Activated CD4-positive, alpha-beta T cell treated with anti-CD3 and anti-CD28 coated beads, Interleukin-2, amount 50 U/mL, for 1 hour (primary cell): ENCODE measurements around the gene PLCH1.
"Not testable (repeated sequence)": the region's sequence is repeated elsewhere in the genome, so short reads cannot be mapped to it uniquely, and the experiment has no call there.

Experiments
- DNase-seq: peaks from one replicate; pipeline ENCODE4 v3.0.0-alpha.2; 2020

PLCH1 gene

DNA sequence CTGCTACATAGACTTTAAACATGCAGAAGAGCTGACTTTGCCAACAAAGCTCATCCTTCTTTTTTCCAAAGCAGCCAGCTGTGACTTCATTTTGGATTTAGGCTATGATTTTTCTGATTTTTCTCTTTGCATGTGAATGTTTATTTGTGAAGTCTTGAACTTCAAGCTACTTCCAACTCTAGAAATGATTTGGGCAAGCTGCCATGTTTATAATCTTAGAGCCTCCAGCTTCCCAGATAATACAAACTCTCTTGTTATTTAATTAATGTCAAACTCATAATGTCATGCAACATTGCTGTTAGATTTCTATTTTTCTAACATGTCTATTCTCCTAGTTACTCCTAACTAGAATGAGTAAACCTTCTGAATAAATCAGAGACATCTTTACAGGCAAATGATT, 106.4 kb downstream of the PLCH1 start:
- not testable (repeated sequence) for DNase-seq

- no peak for DNase-seq
These were observed 107.3 kb downstream of the PLCH1 start for GRCh38 chr3:155637567-155637966.

DNA sequence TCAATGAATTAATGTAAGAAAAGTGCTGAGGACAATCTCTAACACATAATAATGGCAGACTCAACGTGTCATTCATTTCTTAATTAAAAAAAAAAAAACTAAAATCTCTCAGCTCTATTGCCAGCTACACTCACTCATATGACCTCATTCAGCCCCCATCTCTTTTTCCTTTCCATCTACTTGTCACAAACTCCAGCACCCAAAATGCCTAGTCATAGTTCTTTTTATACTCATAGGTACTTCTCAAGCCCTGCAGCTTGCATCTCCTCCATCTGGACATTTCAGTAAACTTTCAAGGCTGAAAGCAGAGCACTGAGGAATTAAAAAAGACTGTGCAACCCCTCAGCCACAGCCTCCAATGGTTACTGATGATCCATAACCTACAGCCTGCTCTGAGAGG, 109.8 kb downstream of the PLCH1 start:
- no peak for DNase-seq

GRCh38 chr3:155634121-155634719, 110.7 kb downstream of the PLCH1 start:
- no peak for DNase-seq

DNA sequence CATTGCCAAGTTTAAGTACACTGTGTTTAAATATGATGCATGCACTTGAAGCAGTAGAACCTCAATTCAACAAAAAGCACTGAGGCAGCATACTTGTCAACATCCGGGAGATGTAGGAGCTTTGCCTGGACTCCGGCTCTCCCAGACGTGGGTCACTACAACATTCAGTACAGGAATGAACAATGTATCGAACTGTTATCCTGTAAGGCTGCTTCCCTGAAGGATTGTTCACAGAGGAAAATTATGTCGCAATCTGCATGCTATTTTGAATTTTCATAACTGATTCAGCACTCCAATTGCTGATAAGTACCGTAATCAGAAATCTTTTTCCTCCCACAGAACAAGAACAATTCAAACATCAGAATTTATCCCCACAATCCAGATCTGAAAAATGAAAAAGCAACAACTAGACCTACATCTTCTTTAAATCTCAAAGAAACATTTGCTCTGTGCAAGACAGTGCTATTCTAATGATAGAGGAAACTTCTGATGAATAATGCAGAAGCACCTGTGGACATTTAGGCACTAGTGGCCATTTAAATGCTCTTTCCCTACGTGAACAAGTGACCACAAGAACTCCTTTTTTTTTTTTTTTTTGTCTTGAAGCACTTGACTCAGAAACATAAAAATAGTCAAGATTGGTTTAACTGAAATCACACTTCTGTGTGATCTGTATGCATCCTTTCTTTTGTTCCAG, 113.4 kb downstream of the PLCH1 start:
- no peak for DNase-seq

DNA sequence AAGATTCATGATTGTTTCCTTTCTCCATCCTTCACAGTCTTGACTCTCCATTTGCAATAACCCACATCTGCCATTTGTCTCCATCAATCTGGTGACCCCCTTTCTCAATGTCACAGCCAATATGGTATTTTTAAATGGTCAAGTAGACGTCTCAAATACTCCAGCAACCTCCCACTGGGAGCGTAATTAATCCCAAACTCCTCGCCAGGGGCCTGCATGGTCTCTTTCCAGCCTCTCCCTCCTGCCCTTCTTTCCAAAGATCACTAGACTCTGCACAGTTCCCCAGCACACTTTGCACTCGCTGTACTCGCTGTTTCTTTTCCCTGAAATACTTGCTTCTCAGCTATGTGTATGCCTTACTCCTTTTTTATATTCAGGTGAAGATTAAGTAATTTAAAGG, 115.3 kb downstream of the PLCH1 start:
- DNase-seq = no peak

GRCh38 chr3:155629056-155629455, 115.8 kb downstream of the PLCH1 start:
- DNase-seq = no peak

GRCh38 chr3:155622647-155623046, 122.2 kb downstream of the PLCH1 start:
- DNase-seq = not testable (repeated sequence)

GRCh38 chr3:155620552-155620951, 124.3 kb downstream of the PLCH1 start:
- not testable (repeated sequence) for DNase-seq

GRCh38 chr3:155619118-155619915, 125.6 kb downstream of the PLCH1 start:
- DNase-seq = no peak

- DNase-seq = no peak
These were observed 126.3 kb downstream of the PLCH1 start for GRCh38 chr3:155618543-155618942.

DNA sequence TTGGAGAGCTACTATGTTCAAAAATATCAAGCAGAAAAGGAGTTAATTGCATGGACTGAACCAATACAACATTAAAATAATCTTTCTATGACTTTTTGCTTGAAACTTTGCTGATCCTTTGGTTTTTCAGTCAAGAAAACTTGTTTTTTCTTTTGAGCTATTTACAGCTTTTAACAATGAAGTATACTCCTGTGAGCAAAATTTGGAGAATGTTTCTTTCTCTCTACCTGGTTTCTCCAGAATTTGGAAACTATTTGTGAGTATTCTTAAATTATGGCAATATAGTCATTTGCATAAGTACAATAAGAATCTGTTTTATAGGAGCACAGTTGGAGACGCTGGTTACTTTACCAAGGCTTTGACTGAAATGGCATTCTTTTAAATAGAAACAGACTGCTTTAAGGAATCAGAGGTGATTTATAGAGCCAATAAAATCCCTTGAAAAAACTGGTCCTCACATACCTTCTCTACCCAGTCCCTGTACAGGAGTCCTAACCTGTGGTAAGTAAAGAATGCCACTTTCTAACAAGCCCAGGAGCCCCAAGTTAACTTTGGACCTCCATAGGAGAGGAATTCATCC, 127.4 kb downstream of the PLCH1 start:
- no peak for DNase-seq

- not testable (repeated sequence) for DNase-seq
These were observed 129.7 kb downstream of the PLCH1 start for GRCh38 chr3:155615141-155615540.

DNA sequence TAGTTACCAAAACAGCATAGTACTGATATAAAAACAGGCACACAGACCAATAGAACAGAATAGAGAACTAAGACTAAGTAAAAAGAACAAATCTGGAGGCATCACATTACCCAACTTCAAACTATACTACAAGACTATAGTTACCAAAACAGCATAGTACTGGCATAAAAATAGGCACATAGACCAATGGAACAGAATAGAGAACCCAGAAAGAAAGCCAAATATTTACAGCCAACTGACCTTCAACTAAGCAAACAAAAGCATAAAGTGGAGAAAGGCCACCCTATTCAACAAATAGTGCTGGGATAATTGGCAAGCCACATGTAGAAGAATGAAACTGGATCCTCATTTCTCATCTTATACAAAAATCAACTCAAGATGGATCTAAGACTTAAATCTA, 130.5 kb downstream of the PLCH1 start:
- DNase-seq = not testable (repeated sequence)

DNA sequence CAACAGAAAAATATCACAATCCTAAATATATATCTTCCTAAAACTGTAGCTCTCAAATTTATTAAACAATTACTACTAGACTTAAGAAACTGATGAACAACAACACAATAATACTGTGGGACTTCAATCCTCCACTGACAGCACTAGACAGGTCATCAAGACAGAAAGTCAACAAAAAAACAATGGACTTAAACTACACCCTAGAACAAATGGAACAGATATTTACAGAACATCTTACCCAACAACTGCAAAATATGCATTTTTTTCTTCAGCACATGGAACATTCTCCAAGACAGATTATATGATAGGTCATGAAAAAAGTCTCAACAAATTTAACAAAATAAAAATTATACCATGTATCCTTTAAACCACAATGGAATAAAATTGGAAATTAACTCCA, 133.4 kb downstream of the PLCH1 start:
- no peak for DNase-seq

GRCh38 chr3:155609586-155609985, 135.3 kb downstream of the PLCH1 start:
- no peak for DNase-seq

DNA sequence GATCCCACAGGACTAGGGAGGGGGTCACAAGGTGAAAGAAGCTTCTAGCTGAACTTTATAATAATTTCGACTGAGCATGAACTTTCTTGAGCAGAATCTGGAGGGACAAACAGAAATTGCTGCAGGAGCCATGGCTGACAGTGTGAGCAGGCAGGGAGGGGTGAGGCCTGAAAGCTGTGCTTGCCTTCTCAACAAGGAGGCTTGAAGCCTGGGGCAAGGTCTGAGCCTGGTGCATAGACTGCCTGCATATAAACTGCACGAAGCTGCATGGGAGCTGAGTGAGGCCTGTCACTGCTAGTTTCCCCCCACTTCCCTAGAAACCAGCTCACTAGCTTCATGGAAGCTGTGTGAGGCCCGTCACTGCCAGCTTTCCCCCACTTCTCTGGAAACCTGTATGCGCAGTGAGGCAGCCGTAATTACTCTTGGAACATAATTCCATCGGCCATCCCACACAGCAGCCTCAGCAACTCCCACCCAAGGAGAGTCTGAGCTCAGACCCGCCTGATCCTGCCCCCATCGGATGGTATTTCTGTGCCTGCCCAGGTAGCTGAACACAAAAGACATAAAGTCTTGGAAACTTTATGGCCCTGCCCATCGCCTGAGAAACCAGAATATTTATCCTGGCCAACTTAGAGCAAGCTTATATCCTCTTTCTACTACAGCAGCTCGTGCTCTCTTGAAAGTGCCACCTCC, 136.5 kb downstream of the PLCH1 start:
- no peak for DNase-seq

DNA sequence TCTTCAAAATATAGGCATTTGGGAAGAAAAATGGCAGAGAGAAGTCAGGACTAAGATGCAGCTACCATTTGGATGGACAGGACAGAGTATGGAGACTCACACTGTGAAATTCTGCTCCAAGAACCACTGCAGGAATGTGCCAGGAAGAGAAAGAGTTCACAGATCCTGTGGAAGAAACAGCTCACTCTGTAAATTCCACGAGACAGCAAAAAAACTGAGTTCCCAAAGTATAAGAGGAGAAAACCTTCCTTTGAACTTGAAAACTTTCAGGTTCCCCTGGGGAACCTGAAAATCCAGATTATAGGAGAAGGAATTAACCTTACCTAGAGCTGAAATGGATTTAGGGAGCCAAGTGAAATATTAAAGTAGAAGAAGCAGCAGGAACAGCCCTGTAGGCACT, 137.1 kb downstream of the PLCH1 start:
- no peak for DNase-seq

DNA sequence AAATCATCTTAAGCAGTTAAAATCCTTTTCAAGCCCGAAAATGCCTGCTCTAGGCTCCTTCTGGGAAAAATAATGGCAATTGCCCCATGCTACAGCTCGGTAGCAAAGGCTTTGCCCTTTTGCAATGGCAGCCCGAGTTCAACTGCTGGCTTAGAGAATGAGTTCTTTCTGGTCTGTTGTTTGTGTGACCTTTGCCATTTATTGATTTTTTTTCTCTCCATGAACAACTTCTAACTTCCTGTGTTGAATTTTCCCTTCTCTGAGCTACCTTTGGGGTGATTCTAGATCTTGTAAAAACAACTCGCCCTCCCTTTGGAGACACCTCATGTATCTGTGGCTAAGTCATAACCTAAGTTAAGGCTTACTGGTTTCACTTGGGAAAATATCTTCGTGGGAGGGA, 139.3 kb downstream of the PLCH1 start:
- no peak for DNase-seq

- no peak for DNase-seq
These were observed 139.9 kb downstream of the PLCH1 start for GRCh38 chr3:155604967-155605366.

DNA sequence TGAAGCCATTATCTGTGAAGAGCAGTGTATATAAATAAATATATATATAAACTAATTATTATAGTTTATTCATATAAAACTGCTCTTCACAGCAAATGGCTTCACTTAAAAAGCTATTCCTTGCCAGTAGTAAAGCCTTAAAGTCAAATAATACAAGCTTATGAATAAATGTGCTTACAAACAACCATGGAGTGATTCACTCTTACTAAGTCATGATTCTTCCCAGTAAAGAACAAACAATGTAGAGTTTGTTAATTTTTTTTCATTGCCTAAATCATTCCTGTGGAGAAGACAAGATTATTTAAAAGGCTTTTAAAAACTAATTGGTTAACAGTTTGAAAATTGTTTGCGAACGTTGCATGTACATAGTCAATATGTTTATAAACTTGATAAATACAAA, 140.7 kb downstream of the PLCH1 start:
- no peak for DNase-seq

GRCh38 chr3:155603302-155603701, 141.6 kb downstream of the PLCH1 start:
- no peak for DNase-seq

DNA sequence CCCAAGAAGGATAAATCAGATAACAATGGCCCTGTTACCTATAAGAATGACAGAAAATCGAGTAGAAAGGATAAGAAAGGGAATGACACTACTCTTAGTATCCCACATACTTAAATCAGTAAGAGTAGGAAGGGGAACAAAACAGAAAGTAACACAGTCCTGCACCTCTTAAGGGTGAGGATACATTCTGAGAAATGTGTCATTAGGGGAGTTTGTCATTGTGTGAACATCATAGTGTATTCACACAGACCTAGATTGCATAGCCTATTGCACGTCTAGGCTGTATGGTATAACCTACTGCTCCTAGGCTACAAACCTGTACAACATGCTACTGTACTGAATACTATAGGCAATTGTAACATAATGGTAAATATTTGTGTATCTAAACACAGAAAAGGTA, 142.6 kb downstream of the PLCH1 start:
- no peak for DNase-seq
